ENCODE results near the gene UFC1.

UFC1 gene

DNA sequence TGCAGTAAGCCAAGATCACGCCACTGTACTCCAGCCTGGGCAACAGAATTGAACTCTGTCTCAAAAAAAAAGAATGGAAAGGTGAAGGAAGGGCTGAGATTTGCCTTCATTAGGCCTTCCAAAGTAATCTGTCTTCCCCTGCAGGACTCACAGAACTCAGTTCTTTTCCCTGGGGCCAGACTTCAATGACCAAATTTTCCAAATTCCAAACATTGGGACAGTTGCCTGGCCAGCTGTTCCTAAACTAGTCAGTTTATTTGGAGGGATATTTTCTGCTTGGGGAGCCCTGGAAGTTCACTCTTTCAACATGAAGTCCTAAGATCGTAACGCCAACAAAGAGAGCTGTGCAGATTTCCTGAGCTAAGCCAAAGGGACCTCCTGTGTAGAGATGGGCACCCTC lies 15.9 kb upstream of the UFC1 start:
- no peak for DNase-seq

DNA sequence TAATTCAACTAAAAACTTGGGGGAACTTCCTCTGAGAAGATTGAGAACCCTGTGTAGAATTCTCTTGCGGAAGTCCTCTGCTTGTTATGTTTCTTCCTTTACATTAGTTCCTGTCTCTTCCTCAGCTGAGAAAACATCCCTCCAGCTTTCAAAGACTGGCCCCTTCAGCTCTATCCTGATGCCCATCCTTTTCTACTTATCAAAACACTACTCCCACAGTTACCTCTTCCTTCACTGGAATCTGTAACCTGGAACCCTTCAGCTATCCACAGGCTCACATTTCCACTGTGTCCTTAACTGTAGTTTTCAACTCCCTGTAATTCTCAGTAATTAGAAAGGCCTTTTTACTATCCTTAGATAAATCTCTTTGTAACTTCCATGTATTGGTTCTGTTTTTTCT lies 15.3 kb upstream of the UFC1 start:
- DNase-seq, result no peak

DNA sequence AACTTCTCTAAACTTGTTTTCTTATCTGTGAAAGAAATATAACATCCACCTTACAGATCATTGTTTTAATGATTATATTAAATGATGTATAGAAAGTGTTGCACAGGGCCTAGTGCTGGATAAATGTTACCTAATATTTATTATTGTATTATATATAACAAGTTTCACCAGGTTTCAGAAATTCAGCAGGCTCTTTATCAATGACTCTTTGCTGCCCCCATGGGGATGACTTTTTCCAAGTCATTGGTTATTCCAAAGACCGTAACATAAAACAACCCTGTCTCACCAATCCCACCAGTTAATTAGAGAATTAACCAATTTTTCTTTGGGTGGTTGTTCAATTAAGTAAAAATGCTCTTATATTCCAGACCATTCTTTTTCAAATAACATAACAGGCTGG lies 14.0 kb upstream of the UFC1 start:
- peak in 3 of 5 donors; percentile 18 to 39 (median 27) for DNase-seq

DNA sequence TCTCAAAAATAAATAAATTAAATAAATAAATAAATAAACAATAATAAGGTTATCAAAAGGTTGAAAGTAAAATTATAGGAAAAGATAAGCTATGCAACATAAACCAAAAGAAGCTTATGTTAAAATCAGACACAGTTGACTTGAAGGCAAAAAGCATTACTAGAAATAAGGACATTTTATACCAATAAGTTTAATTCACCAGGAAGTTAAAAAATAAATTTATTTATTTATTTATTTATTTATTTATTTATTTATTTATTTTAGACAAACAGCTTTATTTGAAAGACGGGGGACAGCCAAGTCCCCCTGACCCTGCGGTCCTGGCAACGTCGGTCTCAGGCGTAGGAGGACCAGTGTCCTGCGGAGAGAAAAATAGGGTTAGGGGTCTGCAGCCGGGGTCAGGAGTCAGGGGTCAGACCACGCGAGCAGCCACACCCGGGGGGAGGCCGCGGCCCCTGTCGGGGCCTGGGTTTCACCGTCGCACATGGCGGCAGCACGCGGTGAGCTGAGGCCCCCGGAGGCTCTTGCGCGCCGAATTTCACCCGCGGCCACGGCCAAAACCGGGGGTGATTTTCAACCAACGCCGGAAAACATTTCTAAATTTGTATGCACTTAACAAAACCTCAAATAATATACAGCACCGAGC lies 12.9 kb upstream of the UFC1 start:
- DNase-seq, result no peak

DNA sequence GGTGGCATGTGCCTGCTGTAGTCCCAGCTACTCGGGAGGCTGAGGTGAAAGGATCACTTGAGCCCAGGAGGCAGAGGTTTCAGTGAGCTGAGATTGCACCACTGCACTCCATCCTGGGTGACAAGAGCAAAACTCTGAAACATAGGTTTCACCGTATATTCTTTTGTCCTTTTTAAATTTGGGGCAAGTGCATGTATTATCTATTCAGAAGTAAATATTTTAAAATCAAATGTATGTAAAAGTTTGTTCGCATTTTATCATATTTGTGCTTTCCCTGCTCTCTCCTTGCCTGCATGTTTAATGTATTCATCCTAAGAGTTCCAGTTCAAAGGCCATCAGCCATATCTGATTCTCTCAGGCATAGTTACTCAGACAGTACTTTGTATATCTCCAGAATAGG lies 7.9 kb upstream of the UFC1 start:
- DNase-seq, result no peak

DNA sequence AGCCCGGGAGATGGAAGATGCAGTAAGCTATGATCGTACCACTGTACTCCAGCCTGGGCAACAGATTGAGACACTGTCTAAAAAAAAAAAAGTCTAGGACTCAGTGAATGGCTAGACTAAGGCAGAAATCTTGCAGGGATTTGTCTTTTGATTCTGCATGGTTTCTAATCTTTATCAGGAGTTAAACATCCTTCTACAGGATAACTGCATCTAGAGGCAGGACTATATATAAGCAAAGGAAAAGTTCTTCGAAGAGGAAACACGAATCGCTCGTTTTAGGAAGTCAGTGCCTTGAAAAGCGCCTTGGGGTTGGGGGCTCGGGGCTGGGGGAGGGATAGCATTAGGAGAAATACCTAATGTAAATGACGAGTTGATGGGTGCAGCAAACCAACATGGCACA lies 602 bp upstream of the UFC1 start:
- DNase-seq, result no peak

DNA sequence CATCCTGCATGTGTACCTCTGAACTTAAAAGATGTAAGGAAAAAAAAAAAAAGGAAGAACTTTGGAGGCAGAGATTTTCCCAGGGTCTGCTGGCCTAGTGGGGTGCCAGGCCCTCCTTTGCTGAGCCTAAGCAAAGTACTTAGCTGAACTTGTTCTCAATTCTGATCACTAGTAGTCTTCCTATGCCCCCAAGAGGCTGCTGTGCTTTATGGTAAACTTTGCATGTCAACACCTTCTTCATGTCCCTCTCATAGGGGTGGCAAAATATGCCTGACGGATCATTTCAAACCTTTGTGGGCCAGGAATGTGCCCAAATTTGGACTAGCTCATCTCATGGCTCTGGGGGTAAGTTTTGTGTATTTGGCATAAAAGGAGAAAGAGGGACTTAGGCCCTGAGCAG lies 4.1 kb downstream of the UFC1 start:
- DNase-seq, result no peak

DNA sequence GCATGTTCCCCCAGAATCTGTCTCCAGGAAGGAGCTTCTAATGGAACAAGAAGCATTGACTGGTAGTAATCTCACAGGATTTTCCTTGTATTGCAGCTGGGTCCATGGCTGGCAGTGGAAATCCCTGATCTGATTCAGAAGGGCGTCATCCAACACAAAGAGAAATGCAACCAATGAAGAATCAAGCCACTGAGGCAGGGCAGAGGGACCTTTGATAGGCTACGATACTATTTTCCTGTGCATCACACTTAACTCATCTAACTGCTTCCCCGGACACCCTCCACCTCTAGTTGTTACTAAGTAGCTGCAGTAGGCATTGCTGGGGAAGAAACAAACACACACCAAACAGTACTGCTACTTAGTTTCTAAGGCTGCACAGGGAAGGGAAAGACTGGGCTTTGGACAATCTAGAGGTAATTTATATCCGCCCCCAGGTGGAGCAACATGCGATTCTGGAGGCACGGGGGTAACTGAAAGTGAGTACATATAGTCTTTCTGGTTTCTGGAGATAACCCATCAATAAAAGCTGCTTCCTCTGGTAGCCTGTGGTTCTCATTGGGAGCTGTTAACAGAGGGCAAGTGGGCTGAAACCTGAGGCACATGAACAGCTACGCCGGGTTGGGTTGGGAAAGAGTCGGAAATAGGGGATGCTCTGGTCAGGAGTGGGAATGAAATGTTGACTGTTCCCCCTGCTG lies 4.7 kb downstream of the UFC1 start:
- DNase-seq, result no peak

DNA sequence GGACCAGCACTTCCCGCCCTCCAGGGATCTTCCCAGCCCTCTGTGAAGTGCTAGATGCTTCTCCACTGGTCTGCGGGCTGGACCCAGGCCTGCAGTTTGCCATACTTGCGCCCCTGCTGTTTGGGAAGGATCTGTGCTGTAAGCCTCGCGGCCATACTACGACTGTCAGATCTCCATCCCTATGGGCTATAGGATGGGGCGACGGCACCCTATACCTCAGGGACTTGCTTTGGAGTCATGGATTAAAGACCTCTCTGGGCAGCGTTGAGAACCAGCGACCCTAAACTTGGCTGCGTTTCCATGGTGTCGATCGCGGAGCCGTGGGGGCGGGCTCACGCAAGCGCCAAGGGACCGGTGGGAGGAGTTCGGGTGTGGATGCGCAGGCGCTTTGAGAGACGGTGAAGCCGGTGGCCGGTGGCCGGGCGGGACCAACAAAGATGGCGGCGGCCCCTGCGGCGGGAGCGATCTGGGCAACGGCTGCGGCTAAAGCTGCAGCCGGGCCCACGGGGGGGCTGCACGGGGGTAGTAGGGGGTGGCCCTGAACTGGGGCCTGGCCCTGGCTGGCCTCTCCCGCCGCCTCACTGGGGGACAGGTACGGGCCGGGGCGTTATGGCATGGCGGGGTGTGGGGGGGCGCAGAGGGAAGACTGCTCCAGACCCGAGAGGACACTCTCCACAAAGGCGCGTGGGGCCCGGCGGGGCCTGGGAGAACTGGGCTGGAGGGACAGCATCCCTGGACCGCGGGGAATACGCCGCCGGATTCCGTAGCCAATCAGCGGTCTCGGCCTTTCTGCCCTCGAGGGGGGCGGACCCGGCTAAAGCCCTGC lies 5.5 kb downstream of the UFC1 start, which contains the start of gene USP21:
Gene USP21, plus strand, starts transcription at position 414 of the 826 bp plus-strand sequence. CDS start 1,141 bp downstream, outside the sequence.
- DNase-seq, result peak; percentile 82 to 91 (median 87)

DNA sequence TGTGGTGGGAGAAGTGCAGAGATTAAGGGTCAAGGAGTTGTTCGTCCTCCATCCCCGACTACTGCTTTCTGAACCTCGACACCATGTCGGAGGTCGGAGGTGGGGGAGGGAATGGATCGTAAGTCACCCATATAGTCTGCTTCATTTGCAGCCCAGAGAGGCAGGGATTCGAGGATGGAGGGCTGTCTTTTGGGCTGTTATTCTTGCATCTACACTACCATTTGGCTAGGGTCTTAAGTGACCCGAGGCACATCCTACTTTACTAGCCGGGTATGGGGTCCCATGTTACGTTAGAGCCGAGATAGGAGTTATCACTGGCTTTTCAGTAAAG lies 6.1 kb downstream of the UFC1 start:
- DNase-seq, result no peak

DNA sequence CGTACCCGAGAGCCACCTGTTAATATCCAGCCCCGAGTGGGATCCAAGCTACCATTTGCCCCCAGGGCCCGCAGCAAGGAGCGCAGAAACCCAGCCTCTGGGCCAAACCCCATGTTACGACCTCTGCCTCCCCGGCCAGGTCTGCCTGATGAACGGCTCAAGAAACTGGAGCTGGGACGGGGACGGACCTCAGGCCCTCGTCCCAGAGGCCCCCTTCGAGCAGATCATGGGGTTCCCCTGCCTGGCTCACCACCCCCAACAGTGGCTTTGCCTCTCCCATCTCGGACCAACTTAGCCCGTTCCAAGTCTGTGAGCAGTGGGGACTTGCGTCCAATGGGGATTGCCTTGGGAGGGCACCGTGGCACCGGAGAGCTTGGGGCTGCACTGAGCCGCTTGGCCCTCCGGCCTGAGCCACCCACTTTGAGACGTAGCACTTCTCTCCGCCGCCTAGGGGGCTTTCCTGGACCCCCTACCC lies 6.9 kb downstream of the UFC1 start:
- DNase-seq, result no peak

DNA sequence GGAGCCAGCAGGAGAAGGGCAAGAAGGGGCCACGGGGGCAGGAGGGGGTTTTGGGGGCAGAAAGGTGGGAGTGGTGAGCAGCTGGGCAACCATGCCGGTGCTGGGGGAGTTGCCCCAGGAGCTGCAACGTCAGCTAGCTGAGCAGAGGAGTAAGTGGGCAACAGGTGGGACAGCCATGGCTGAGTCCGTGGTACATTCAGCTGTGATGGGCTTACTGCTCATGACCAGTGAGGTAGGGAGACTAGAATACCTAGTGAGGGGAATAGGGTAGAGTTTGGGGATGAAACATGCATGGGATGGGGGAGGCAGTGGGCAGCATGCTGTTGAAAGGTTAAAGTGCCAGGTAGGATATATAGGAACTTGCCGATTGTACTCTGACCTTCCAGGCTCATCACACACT lies 7.9 kb downstream of the UFC1 start:
- no peak for DNase-seq

DNA sequence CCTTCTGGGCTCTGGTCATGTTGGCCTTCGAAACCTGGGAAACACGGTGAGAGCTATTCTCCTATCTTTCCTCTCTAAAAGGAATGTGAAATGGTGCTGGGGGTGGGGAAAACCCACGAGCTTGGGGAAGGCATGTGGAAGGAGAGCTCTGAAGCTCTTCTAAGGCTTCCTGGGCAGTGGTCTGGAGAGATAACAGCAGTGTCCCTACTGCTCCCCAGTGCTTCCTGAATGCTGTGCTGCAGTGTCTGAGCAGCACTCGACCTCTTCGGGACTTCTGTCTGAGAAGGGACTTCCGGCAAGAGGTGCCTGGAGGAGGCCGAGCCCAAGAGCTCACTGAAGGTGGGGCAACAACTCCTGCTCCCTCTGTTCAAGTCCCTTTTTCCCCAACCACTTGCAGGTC lies 8.3 kb downstream of the UFC1 start:
- DNase-seq, result no peak

DNA sequence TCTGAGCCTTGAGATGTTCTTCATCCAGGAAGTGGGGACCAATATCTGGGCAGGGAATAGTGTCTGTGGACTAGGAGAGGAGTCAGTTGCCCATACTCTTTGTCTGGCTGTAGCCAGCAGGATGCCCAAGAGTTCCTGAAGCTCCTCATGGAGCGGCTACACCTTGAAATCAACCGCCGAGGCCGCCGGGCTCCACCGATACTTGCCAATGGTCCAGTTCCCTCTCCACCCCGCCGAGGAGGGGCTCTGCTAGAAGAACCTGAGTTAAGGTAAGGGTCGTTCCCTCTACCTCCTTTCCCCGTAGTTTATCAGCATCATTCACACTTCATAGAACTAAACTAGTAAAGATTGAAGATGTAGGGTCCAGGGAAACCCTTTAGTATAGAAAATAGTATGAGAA lies 9.0 kb downstream of the UFC1 start:
- DNase-seq, result no peak

DNA sequence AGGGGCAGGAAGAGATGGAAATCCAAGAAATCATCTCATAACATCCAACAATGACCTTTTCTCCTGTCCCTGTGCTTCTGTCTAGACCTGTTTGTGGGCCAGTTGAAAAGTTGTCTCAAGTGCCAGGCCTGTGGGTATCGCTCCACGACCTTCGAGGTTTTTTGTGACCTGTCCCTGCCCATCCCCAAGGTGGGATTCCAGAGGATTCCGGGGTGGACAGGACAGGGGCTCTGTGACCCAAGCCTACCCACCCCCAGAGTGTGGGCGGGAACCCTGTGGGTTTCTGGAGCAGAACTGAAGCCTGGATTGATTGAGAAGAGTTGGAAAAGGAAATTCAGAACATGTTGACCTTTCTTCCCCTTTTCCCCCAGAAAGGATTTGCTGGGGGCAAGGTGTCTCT lies 10.0 kb downstream of the UFC1 start:
- no peak for DNase-seq

DNA sequence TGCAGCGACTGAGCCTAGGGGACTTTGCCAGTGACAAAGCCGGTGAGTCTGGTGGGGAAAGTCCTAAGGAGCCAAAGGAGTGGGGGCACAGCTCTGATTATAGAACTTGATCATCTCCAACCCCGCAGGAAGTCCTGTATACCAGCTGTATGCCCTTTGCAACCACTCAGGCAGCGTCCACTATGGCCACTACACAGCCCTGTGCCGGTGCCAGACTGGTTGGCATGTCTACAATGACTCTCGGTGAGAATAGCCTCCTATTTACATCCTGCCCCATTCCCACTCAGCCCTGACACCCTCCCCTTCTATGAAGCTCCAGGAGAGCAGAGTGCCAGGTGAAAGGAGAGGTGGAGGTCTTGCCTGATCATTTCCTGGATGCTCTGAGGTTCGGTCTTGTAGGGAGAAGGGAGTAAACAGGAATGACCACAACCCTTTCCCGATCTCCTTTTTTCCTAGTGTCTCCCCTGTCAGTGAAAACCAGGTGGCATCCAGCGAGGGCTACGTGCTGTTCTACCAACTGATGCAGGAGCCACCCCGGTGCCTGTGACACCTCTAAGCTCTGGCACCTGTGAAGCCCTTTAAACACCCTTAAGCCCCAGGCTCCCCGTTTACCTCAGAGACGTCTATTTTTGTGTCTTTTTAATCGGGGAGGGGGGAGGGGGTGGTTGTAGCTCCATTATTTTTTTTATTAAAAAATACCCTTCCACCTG lies 11.3 kb downstream of the UFC1 start:
- no peak for DNase-seq

DNA sequence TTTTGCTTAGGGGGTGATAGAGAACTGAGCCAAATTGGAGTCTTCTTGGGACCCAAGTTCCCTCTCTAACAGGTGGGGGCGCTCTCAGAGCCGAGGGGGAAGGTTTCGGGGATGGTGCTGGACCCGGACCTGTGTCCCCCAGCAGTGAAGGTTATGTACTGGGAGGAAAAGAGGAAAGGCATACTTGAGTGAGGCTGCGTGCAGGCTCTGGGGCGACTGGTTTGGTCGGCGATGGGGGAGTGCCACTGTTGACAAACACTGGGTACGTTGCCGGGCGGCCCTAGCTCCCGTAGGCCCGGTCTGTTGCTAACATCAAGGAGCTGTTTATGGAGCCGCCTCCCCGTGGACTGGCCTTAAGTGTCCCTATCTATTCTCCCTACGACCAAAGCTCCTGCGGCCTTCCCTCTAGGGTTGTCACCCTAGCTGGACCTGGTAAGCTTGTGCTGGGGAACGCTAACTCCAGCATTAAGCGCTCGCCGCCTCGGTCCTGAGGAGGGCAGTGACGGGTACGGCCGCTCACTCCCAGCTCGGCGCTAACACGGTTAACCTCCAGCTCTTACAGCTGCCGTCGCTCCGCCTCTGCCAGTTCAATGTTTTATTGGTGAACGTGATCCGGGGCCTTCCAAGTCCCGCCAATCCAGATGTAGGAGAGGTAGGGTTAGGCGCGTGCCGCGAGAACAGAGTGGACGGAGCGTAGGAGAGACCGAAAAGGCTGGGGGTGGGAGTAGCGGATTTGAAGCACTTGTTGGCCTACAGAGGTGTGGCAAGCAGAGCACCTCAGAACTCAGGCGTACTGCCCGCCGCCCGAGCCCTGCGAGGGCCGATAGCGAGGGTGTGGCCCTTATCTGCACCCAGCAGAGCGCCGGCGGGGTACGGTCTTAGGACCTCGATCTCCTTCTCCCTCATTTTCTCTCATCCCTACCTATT lies 12.2 kb downstream of the UFC1 start, which contains the start of gene PPOX:
Gene PPOX, plus strand, starts transcription at position 685 of the 927 bp plus-strand sequence. CDS start 422 bp downstream, outside the sequence.
- DNase-seq, result peak; percentile 84 to 97 (median 90)

DNA sequence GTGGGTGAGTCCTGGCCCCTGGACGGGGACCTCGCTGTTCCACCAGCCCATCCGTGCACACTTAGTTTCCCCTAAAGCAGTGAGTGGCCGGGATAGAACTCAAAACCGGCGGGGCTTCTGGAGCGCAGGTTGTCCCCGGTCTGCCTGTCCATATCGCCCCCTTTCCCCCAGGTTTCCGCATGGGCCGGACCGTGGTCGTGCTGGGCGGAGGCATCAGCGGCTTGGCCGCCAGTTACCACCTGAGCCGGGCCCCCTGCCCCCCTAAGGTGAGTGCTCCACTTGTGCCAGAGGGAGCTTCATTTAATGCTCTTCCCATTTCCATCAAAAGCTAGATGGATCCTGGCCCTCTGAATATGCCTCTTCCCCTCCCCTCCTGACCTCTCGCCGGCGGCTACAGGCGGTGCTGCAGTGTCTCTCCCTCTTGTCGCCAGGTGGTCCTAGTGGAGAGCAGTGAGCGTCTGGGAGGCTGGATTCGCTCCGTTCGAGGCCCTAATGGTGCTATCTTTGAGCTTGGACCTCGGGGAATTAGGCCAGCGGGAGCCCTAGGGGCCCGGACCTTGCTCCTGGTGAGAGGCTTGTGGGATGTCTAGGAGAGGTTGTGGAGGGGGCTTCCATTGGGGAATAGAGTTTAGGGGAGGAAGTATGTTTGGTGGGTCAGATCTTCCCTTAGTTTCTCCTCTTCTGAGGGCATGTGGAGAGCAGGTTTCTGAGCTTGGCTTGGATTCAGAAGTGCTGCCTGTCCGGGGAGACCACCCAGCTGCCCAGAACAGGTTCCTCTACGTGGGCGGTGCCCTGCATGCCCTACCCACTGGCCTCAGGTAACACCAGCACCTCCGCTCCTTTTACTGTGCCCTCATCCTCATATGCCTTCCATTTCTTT lies 13.1 kb downstream of the UFC1 start:
- no peak for DNase-seq

DNA sequence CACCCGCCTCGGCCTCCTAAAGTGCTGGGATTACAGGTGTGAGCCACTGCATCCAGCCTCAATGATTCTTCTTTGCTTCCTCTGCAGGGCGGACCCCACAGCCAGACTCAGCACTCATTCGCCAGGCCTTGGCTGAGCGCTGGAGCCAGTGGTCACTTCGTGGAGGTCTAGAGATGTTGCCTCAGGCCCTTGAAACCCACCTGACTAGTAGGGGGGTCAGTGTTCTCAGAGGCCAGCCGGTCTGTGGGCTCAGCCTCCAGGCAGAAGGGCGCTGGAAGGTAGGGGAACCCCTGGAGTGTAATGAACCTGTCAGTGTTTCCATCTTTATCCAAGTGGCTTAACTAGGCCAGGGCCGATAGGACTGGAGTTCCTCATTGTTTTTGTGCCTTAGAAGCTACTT lies 15.1 kb downstream of the UFC1 start:
- no peak for DNase-seq

DNA sequence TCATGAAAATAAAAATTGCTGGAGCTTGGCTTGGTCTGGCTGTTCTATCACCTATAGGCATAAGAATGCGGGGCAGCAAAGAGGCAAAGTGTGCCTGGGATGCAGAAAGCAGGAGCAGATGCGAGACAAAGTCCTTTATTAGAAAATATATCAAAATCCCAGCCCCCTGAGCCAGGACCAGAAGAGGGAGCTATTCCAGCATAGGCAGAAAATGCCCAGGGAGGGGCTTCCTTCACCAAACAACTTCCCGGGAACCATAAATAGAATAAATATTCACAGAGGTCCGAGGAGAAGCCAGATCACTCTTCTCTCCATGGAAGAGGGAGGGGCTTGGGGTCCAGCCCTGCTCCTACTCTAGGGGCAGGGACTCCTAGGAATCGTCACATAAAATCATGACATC lies 17.4 kb downstream of the UFC1 start:
- no peak for DNase-seq

DNA sequence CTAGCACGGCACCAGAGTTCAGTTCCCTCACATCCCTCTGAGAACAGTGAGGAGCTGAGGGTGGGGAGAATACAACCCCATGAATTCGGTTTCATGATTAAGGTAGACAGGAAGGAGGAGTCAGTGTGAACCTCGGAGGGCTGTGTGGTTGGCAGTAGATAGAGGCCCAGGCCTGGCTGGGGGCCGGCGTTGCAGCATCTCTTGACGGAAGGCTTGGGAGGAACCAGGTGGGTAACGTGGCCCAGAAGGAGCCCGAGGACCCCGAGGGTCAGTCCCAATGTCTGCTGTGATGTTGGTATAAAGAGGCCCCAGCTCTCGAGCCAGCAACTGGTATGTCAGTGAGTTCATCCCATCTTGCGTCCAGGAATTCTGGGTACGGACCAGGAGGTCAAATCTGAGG lies 17.9 kb downstream of the UFC1 start:
- no peak for DNase-seq
